Lung (tissue), 12 donors: ENCODE measurements around the gene MAGI2. TPM values are rescaled to one million over a fixed set of nuclear protein-coding genes. Genes with fewer than 3 reads are reported as not detected.

ENCODE experiments used
- ATAC-seq: fragments of 200-7000 bp; cut with Tn5 transposase; one replicate; pipeline ENCODE4 v1.9.1; 2020; ENCODE audit warnings: moderate number of reproducible peaks; ENCODE audit not compliant: insufficient read depth, low FRiP score
- DNase-seq, 3 donors: peaks; one replicate each; pipeline ENCODE4 v3.0.0-alpha.2; 2013 to 2017
- H3K27ac ChIP-seq, 2 donors: one replicate each; pipeline ENCODE4 v1.5.1; 2013; ENCODE audit warnings: mild to moderate bottlenecking in 2 of 2, moderate library complexity in 2 of 2, control low read depth in 1 of 2, inconsistent platforms in 1 of 2, low read depth in 1 of 2, low read length in 1 of 2
- H3K27me3 ChIP-seq, 3 donors: one replicate each; pipeline ENCODE4 v1.5.1; 2013; ENCODE audit warnings: low read length in 2 of 3; ENCODE audit not compliant: control insufficient read depth in 3 of 3, insufficient read depth in 3 of 3
- H3K36me3 ChIP-seq, 4 donors: one replicate each; pipeline ENCODE4 v1.5.1; 2013; ENCODE audit warnings: low read length in 4 of 4, mild to moderate bottlenecking in 1 of 4, moderate library complexity in 1 of 4; ENCODE audit not compliant: control insufficient read depth in 4 of 4, insufficient read depth in 4 of 4
- H3K4me1 ChIP-seq, 5 donors: one replicate each; pipeline ENCODE4 v1.5.1; 2013; ENCODE audit warnings: low read length in 5 of 5, mild to moderate bottlenecking in 2 of 5, moderate library complexity in 1 of 5; ENCODE audit not compliant: control insufficient read depth in 5 of 5, insufficient read depth in 5 of 5
- H3K4me3 ChIP-seq: one replicate; pipeline ENCODE4 v1.5.1; 2013; ENCODE audit warnings: mild to moderate bottlenecking, control low read depth, moderate library complexity
- H3K9ac ChIP-seq, 2 donors: one replicate each; pipeline ENCODE4 v1.5.1; 2013; ENCODE audit warnings: low read length in 2 of 2, control low read depth in 1 of 2; ENCODE audit not compliant: insufficient read depth in 1 of 2
- H3K9me3 ChIP-seq, 4 donors: one replicate each; pipeline ENCODE4 v1.5.1; 2013; ENCODE audit warnings: low read length in 3 of 4, mild to moderate bottlenecking in 1 of 4, moderate library complexity in 1 of 4; ENCODE audit not compliant: control insufficient read depth in 4 of 4, insufficient read depth in 3 of 4
- WGBS, 2 donors: extraction: QIAGEN DNeasy Blood & Tissue Kit; methylation state at CpG; one replicate each; pipeline ENCODE4 v1.1.7; 2013; 5-methylcytosine and 5-hydroxymethylcytosine counted together
- polyA plus RNA-seq, 2 donors: library from polyadenylated mRNA; stranded (reverse); fragments of 200-250 nt; gene quantifications; one replicate each; pipeline ENCODE4 v1.2.1, GENCODE V29; 2013
- total RNA-seq, 2 donors: library from RNA; depleted of rRNA in 1 of 2; stranded (reverse); fragments of >200 nt in 1 of 2; gene quantifications; one replicate each; pipeline ENCODE4 v1.2.1, GENCODE V29; 2014 to 2021
- TF ChIP-seq, protein P1 (sequence below): IDR thresholded peaks from 2 replicates; pipeline ENCODE4 v1.5.1; 2012; ENCODE audit warnings: mild to moderate bottlenecking; ENCODE audit errors: control extremely low read depth, extremely low read depth
- donor health status: control.
- donor health status: control.
- donor health status: Bipolar disorder and iron deficiency.
- donor health status: healthy.
- donor health status: DM: yes; HTN: yes; CAD: no.

The MAGI2 gene
- total and polyA plus RNA-seq, 4 donors, result 0.94 to 18.0 (median 5.3) TPM

- Histone ChIP-seq H3K27me3 (no peaks in the 10 kb centered on the region), H3K36me3 (no peaks in the 10 kb centered on the region), H3K27ac (no peak overlapping the region), H3K4me3 (no peak overlapping the region), H3K9ac (no peak overlapping the region), H3K4me1 (peaks cover 0 to 2% (median 0%) of the 10 kb centered on the region in 5 donors), H3K9me3 (no peaks in the 10 kb centered on the region)
- 68 to 77% methylated on average over 10 of the region's 10 CpGs for WGBS, 2 donors
- ATAC-seq (no peak), DNase-seq (no peak)
- TF ChIP-seq, protein P1, sequence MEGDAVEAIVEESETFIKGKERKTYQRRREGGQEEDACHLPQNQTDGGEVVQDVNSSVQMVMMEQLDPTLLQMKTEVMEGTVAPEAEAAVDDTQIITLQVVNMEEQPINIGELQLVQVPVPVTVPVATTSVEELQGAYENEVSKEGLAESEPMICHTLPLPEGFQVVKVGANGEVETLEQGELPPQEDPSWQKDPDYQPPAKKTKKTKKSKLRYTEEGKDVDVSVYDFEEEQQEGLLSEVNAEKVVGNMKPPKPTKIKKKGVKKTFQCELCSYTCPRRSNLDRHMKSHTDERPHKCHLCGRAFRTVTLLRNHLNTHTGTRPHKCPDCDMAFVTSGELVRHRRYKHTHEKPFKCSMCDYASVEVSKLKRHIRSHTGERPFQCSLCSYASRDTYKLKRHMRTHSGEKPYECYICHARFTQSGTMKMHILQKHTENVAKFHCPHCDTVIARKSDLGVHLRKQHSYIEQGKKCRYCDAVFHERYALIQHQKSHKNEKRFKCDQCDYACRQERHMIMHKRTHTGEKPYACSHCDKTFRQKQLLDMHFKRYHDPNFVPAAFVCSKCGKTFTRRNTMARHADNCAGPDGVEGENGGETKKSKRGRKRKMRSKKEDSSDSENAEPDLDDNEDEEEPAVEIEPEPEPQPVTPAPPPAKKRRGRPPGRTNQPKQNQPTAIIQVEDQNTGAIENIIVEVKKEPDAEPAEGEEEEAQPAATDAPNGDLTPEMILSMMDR, result no peak
These were observed 736.6 kb downstream of the MAGI2 start for GRCh38 chr7:78716876-78717275.

DNA sequence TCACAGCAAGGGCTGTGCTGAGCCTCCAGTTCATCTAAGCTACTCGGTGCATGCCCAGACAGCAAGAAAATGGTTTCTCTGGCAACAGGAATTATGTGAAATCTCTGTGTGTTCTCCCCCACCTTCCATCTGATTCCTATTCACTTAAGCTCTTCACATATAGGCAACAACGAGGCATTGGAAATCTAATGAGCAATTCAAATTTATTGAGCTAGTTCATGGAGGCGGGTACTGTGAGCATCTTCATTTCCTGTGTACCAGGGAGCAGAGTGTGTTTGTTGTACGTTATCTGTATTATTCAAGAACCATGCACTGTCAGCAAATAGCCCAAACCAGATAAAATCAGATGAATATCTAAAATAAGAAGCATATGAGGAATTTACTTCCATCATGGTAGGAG, 739.1 kb downstream of the MAGI2 start:
- no peaks in the 10 kb centered on the region for H3K36me3 ChIP-seq
- H3K9ac ChIP-seq, result no peak overlapping the region
- TF ChIP-seq, protein P1, result no peak
- 78 to 82% methylated on average over 4 of the region's 4 CpGs for WGBS, 2 donors
- H3K27ac ChIP-seq, result no peak overlapping the region
- H3K27me3 ChIP-seq, result no peaks in the 10 kb centered on the region
- ATAC-seq (no peak), DNase-seq (no peak)
- no peaks in the 10 kb centered on the region for H3K9me3 ChIP-seq
- H3K4me3 ChIP-seq, result no peak overlapping the region
- H3K4me1 ChIP-seq, result no peaks in the 10 kb centered on the region

DNA sequence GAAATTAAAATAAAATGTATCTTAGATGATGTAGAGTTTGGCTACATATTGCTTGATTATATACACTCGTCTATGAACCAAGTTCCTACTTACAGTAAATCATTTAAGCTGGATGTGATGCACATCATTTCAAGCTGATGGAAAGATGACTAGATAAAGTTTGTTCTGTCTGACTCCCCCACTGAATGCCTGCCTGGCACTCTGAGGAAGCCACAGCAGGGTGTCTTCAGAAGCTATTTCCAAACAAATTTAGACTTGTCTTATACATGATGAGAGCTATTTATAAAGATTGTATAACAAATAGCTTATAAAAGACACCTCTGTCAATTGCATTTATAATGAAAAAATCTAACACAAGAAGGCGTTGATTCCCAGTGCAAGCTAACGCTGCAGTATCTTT, 741.4 kb downstream of the MAGI2 start:
- no peaks in the 10 kb centered on the region for H3K36me3 ChIP-seq
- H3K4me1 ChIP-seq, result no peaks in the 10 kb centered on the region
- no peak for ATAC-seq
- DNase-seq, result no peak
- WGBS, 2 donors, result 88 to 94% methylated on average over 3 of the region's 3 CpGs
- H3K4me3 ChIP-seq, result no peak overlapping the region
- no peak overlapping the region for H3K27ac ChIP-seq
- H3K9me3 ChIP-seq, result no peaks in the 10 kb centered on the region
- H3K9ac ChIP-seq, result no peak overlapping the region
- TF ChIP-seq, protein P1, result no peak
- no peaks in the 10 kb centered on the region for H3K27me3 ChIP-seq

DNA sequence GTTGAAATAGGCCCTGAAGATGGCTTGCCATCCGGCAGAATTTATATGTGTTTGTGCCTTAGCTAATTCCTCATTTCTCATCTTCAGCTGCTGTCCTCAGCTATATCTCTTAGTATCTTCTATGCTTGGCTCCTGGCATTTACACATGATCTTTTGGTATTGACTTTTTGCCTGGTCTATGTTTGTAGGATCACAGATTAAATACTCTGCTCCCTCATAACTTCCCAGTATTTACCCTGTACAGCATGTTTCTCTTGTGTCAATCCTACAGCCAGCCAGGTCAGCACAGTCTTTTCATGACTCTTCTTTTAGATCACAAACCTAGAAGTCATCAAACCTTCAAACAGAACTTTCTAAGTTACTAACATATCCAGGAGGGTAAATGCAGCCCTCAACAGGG, 743.8 kb downstream of the MAGI2 start:
- no peak overlapping the region for H3K4me3 ChIP-seq
- no peak overlapping the region for H3K9ac ChIP-seq
- DNase-seq (no peak), ATAC-seq (no peak)
- H3K27me3 ChIP-seq, result no peaks in the 10 kb centered on the region
- WGBS, 2 donors, result 94 to 97% methylated on average over 1 of the region's 1 CpG
- TF ChIP-seq, protein P1, result no peak
- no peaks in the 10 kb centered on the region for H3K9me3 ChIP-seq
- H3K27ac ChIP-seq, result no peak overlapping the region
- no peaks in the 10 kb centered on the region for H3K36me3 ChIP-seq
- H3K4me1 ChIP-seq, result no peaks in the 10 kb centered on the region
